ENCODE data around the gene SKAP1. TPM values are rescaled to one million over a fixed set of nuclear protein-coding genes. Genes with fewer than 3 reads are reported as not detected.

SKAP1 gene
- total RNA-seq, 4 donors from 2014 or later: 1.1 to 1.7 (median 1.2) TPM

DNA sequence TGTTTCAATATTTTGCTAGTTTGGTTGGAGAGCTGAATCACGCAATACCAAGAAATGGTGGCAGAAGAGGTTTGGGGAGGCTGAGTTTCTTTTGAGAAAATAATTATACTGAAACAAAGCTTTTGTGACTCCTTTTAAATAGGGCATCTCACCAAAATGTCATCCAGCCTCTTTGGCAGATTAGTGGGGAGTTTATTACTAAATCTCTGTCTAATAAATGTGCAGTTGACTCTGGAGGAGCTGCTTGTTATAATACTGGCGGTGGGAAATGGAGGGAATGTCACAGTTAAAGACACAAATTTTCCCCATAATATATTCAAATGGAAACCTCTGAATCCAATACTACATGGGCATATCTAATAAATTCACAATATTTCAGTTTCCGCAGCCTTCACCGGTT lies 277.7 kb downstream of the SKAP1 start:
- 64% methylated on average over 4 of the region's 4 CpGs for WGBS
- TF ChIP-seq POLR2A (IDR thresholded peaks at IDR 0.05; ENCODE audit: low read depth) (no peak), EP300 (IDR thresholded peaks at IDR 0.05) (no peak), POLR2AphosphoS5 (IDR thresholded peaks at IDR 0.05) (no peak)
- TF ChIP-seq, protein P1, sequence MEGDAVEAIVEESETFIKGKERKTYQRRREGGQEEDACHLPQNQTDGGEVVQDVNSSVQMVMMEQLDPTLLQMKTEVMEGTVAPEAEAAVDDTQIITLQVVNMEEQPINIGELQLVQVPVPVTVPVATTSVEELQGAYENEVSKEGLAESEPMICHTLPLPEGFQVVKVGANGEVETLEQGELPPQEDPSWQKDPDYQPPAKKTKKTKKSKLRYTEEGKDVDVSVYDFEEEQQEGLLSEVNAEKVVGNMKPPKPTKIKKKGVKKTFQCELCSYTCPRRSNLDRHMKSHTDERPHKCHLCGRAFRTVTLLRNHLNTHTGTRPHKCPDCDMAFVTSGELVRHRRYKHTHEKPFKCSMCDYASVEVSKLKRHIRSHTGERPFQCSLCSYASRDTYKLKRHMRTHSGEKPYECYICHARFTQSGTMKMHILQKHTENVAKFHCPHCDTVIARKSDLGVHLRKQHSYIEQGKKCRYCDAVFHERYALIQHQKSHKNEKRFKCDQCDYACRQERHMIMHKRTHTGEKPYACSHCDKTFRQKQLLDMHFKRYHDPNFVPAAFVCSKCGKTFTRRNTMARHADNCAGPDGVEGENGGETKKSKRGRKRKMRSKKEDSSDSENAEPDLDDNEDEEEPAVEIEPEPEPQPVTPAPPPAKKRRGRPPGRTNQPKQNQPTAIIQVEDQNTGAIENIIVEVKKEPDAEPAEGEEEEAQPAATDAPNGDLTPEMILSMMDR (IDR thresholded peaks at IDR 0.05): no peak
- DNase-seq (ENCODE audit: extremely low spot score): no peak
- H3K4me1 ChIP-seq: no peaks in the 10 kb centered on the region
- no peaks in the 10 kb centered on the region for H3K36me3 ChIP-seq
- intact Hi-C loops (cut with DNase I): no loop called here
- H3K27ac ChIP-seq (replicated peaks in 1 of 4): no peak overlapping the region
- H3K27me3 ChIP-seq: peaks cover 0 to 88% (median 12%) of the 10 kb centered on the region in 4 donors
- H3K9me3 ChIP-seq: no peaks in the 10 kb centered on the region
- no peak overlapping the region for H3K4me3 ChIP-seq

DNA sequence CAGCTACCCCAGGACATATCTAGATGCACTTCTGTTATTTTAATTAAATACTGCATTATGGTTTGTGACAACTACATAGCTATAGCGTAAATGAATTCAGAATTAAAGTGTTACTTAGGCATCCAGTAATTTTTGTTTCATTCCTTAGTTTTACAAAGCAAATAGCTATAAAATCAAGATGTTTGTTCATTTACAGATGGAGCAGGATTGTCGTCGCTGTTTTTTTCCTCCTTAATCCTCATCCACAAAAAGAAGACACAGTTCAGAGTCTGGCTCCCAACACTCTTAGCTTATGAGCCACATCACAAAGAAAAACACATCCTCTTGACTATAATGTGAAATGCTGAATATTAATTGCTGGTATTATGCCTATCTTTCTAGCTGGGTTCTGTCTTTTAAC lies 278.8 kb downstream of the SKAP1 start:
- Histone ChIP-seq H3K9me3 (no peaks in the 10 kb centered on the region), H3K36me3 (no peaks in the 10 kb centered on the region), H3K27ac (replicated peaks in 1 of 4) (no peak overlapping the region), H3K4me3 (no peak overlapping the region), H3K27me3 (peaks cover 0 to 92% (median 15%) of the 10 kb centered on the region in 4 donors), H3K4me1 (no peaks in the 10 kb centered on the region)
- TF ChIP-seq POLR2A (IDR thresholded peaks at IDR 0.05; ENCODE audit: low read depth): no peak
- no peak for TF ChIP-seq EP300 (IDR thresholded peaks at IDR 0.05)
- TF ChIP-seq, protein P1 (IDR thresholded peaks at IDR 0.05): no peak
- no peak for TF ChIP-seq POLR2AphosphoS5 (IDR thresholded peaks at IDR 0.05)
- intact Hi-C loops (cut with DNase I): no loop called here
- DNase-seq (ENCODE audit: extremely low spot score): no peak
- WGBS: 83% methylated on average over 3 of the region's 3 CpGs

DNA sequence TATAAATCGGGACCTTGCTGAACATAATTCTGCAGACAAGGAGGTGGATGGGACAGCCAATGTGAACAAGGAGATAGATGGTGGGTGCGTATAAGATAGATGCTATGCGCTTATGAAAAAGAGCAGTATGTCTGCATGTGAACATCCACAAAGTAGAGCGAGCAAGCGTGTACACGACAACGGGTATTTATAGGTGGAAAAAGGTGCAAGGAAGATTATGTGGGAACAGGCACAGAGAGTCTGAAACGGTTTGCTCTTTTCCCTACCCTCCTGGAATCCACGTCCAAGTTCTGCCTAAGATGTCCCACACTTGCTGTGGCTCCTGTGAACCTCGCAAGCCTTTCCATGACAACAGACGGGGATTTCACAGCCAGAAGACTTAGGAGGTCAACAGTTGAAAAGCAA lies 279.4 kb downstream of the SKAP1 start:
- TF ChIP-seq EP300 (IDR thresholded peaks at IDR 0.05): no peak
- TF ChIP-seq, protein P1 (IDR thresholded peaks at IDR 0.05): no peak
- no peak for TF ChIP-seq POLR2AphosphoS5 (IDR thresholded peaks at IDR 0.05)
- no peak for TF ChIP-seq POLR2A (IDR thresholded peaks at IDR 0.05; ENCODE audit: low read depth)
- WGBS: 49% methylated on average over 11 of the region's 11 CpGs
- intact Hi-C loops (cut with DNase I): no loop called here
- H3K4me1 ChIP-seq: no peaks in the 10 kb centered on the region
- H3K27me3 ChIP-seq: peaks cover 0 to 92% (median 15%) of the 10 kb centered on the region in 4 donors
- H3K4me3 ChIP-seq: no peak overlapping the region
- no peaks in the 10 kb centered on the region for H3K9me3 ChIP-seq
- no peak for DNase-seq (ENCODE audit: extremely low spot score)
- H3K27ac ChIP-seq (replicated peaks in 1 of 4): no peak overlapping the region
- no peaks in the 10 kb centered on the region for H3K36me3 ChIP-seq

DNA sequence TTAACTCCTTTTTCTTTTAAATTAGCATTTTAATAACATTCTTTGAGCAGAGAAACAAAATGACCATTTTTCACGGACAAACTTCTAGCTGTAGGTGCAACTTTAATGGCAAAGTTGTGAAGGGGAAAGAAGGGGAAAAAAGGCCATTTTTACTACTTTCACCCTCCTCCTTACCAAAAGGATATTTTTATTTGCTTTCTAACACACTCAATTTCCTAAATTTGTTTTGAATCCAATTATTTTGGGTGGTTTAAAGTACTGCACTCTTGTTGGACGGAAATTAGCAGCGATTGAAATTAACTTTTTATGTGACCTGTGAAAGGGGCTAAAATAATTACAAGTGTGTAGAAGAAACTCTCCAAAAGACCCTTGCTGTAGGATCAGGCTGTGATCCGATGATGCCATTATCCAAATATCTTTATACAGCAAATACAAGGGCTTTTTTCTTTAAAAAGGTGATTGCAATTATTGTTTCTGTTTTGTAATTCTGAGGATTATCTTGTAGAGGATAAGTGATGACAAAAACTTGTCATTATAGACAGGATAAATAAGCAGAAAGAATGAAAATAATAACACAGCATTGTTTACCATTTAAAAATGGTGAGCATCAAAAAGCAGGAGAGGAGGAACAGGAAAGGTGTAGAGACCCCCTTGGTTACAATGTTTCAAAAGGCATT lies 280.1 kb downstream of the SKAP1 start:
- H3K9me3 ChIP-seq: no peaks in the 10 kb centered on the region
- no peak overlapping the region for H3K4me3 ChIP-seq
- H3K4me1 ChIP-seq: no peaks in the 10 kb centered on the region
- 79% methylated on average over 4 of the region's 4 CpGs for WGBS
- no peak for TF ChIP-seq POLR2A (IDR thresholded peaks at IDR 0.05; ENCODE audit: low read depth)
- no peak for TF ChIP-seq EP300 (IDR thresholded peaks at IDR 0.05)
- TF ChIP-seq, protein P1 (IDR thresholded peaks at IDR 0.05): no peak
- TF ChIP-seq POLR2AphosphoS5 (IDR thresholded peaks at IDR 0.05): no peak
- H3K27me3 ChIP-seq: peaks cover 0 to 92% (median 14%) of the 10 kb centered on the region in 4 donors
- H3K27ac ChIP-seq (replicated peaks in 1 of 4): no peak overlapping the region
- intact Hi-C loops (cut with DNase I): no loop called here
- no peak for DNase-seq (ENCODE audit: extremely low spot score)
- H3K36me3 ChIP-seq: no peaks in the 10 kb centered on the region

All from esophagus muscularis mucosa (tissue), 4 donors.